CMK (cell line): Measurements from ENCODE around the gene TECPR2.

ENCODE experiments used
- DNase-seq: peaks from one replicate; pipeline ENCODE4 v3.0.0-alpha.2; 2010; ENCODE audit warnings: low read depth

TECPR2 gene

DNA sequence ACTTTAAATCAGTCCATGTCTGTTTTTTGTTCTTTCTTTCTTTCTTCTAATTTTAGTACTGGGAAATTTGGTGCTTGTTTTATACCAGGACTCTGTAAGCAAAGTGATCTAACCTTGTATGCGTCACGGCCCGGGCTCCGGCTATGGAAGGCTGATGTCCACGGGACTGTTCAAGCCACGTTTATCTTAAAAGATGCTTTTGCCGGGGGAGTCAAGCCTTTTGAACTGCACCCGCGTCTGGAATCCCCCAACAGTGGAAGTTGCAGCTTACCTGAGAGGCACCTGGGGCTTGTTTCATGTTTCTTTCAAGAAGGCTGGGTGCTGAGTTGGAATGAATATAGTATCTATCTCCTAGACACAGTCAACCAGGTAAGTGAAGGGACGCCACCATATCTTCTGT, 62.2 kb downstream of the TECPR2 start:
- no peak for DNase-seq

DNA sequence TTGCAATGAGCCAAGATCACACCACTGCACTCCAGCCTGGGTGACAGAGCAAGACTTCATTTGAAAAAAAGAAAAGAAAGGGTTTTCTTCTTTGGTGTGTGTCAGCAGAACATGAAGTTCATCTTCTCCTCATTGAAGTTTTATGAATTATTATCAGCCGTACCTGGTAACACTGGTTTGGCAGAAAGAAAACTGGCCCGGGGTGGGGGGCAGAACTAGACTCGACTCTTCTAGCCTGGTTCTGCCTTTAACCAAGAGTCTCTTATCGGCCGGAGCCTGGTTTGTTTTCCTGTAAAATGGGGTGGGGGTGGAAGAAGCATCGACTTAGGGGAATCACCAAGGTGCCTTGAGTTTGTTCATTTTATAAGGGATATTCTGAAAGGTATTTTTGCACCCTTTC, 64.1 kb downstream of the TECPR2 start:
- DNase-seq, result no peak

DNA sequence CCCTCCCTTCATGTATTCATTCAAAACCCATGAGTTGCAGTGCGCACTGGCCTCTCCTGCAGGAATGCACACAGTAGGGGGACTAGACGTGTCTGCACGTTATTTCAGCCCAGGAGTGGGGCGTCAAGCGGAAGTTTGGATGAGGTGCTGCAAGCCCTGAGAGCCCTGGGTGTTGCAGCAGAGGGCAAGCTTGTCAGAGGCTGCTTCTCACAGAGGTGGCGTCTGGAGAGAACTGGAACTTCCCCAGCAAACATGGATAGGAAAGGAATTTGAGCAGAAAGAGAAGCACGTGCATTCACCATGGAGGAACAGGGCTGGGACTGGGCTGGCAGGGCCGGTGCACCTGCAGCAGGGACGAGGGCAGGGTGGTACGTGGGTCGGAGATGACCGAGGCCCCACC, 64.9 kb downstream of the TECPR2 start:
- no peak for DNase-seq

DNA sequence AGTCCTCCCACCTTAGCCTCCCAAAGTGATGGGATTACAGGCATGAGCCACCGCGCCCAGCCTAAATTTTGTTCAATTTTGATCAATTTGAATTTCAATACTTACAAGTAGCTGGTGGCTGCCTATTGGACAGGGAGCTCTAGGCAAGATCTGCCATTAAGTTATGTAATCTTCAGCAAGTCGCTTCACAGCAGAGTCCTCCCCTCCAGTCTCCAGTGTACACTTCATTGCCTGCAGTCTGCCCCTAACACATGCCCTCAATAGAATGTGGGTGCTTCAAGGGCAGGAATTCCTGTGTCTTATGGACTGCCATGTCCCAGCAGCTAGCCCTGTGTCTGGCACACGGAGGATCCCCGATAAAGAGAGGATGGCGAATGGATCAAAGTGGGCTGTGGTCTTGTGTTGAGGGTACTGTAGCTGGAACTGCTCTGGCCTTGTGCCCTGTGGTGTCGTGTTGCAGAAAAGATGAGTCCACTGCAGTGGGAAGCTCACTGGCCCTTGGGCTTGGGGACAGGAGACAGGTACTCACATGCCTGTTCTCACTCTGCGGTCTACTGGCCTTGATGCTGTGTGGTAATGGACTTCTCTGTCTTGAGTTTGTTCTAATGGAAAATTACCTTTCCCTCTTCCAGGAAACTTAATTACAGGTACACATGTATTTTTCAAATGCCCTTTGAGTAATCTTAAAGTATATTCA, 67.6 kb downstream of the TECPR2 start:
- no peak for DNase-seq

GRCh38 chr14:102431751-102432150, 69.0 kb downstream of the TECPR2 start:
- DNase-seq, result no peak

GRCh38 chr14:102434647-102435175, 72.0 kb downstream of the TECPR2 start:
- DNase-seq, result no peak

DNA sequence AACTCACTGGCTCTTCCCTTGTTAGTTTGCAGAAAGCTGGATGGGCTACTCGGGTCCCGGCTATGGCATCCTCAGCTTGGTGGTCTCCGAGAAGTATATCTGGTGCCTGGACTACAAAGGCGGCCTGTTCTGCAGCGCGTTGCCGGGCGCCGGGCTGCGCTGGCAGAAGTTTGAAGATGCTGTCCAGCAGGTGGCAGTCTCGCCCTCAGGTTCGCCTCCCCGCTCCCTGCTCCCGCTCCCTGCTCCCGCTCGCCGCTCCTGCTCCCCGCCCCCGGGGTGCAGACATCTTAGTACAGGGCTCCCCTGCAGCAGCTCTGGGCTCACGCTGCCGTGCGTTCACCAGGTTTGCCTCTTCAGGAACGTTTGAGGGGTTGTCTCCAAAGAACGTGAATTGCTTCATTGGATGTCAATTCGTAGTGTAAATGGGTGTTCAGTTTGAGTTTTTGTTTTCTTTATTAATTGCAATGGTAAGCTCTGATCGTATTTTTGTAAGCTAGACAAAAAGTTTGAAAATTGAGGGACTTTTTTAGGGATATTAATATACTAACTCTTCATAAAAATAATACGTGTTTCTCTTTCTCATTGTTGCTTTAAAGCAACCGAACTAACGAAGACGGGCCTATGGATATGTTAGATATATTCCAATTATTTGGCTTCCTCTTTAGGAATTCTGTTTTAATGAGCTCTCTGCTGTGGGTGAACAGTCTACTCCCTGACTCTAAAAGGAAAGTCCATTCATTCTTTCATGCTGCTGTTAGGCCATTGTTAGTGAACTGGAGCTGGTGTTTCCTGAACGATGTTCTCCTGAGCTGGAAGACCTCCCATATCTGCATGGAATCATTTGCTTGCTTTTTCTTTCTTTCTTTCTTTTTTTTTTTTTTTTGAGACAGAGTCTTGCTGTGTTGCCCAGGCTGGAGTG, 75.5 kb downstream of the TECPR2 start:
- DNase-seq, result peak; percentile 69

- no peak for DNase-seq
These were observed 76.8 kb downstream of the TECPR2 start for GRCh38 chr14:102439556-102439955.

DNA sequence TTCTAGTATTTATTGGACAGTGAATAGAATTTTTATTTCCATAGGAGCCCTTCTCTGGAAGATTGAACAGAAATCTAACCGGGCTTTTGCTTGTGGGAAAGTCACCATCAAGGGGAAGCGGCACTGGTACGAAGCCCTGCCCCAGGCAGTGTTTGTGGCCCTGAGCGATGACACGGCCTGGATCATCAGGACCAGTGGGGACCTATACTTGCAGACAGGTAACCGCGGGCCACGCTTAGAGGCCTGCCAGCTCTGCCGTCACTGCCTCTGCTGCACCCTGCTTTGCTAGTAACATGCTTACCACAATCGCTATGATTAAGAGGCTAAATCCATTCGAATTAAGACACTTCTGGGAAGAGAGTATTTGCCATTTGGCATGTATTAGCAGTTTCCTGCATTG, 77.7 kb downstream of the TECPR2 start:
- no peak for DNase-seq

DNA sequence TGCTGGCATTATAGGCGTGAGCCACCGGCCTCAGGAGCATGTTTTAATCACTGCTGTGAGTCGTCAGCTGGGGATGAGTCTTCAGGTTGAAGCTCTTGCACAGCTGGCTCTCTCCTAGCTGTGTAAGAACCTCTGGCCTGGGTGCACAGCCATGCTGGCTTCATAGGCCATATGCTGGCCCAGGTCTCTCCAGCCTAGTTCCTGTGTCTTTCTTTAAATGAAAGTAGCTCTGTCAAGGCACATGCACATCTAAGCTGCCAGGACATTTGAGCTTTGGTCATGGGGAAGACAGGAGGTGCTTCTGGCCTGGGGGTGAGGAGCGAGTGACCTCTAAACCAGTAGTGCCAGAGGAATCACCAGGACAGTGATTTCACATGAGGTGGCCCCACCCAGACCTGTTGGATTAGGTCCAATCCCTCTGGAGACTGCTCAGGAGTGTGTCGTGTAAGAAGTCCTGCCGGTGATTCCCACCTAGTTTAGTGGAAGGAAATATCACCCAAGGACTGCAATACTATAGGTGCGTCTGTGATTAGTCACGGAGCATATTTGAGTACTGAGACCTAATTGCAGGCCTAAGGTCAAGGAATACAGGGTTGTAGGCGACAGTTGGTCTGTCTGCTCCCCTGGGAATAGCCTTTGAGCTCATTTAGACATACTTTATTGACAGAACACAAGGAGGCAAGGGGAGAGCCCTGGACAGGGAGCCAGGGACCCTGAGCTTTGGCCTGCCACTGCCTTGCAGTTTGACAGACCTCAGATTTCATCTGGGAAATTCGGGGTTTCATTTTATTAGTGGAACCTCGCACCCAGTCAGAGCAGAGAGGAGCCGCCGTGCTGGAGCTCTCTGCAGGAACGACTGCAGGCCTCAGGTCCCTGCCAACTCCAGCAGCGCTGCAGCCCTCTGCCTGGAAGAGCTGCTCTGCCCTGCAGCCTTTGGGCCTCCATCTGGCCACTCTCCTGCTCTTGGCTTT, 79.8 kb downstream of the TECPR2 start:
- DNase-seq, result no peak

DNA sequence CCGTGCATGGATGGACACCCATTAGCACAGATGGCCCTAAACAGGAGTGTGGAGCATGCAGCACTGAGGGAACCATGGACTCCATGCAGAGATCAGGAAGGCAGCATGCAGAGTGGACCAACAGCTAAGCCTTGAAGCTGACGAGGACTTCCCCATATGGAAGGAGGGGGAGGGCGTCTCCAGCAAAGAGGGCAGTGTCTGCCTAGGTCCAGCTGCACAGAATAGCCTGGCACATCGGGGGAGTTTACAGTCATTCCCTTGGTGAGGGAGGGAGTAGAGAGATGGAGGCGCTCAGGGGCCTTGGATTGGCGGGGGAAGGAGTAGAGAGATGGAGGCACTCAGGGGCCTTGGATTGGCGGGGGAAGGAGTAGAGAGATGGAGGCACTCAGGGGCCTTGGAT, 82.3 kb downstream of the TECPR2 start:
- DNase-seq, result no peak

GRCh38 chr14:102445641-102446040, 82.9 kb downstream of the TECPR2 start:
- DNase-seq, result no peak

DNA sequence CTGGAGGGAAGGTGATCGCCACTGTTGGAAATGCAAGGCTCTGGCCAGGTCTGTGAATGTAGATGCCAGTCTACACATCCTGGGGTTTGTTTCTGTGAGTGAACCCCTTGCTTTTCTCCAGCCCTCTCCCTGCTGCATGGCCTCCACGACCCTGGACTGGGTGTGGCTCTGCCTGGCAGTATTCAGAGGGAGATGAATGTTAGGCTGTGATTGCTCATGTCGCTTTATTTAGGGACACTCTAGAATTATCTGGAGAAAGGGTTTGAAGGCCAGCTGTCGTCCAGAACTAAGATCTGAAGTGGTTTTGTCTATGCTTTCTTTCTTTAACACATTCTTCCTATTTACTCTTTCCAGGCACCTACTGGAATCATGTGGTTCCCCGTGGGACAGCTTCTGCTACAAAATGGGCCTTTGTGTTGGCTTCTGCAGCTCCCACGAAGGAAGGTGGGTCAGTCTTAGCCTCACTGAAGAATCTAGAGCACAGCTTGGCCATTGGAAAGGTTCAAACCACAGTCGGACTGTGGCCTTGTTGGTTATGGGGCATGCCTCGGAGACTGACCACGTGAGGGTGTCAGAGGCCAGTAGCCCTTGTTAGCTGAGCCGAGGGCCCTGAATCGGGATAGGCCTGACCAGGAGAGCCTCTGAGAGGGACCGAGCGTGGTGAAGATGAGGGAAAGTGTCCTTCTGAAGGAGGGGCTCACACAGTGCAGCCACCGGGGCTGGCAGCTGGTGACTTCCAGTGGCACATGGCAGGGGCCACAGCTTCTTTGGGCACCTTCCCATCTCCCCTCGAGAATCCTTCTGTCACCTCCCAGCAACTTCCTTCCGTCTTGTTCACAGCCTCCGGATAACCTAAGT, 87.7 kb downstream of the TECPR2 start:
- no peak for DNase-seq

DNA sequence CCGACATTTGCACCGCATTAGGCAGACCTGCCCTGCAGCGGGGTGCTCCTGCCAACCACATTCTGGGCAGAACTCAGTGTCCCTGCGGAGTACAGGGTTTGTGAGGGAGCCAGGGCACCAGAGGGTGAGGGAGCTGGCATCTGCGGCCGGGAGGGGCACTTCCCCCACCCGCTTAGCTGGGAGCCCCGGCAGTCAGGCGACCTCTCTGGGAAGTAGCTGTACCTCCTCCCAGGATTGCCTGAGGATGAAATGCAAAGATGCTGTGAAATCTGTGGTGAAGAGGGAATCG, 88.3 kb downstream of the TECPR2 start:
- DNase-seq, result no peak

DNA sequence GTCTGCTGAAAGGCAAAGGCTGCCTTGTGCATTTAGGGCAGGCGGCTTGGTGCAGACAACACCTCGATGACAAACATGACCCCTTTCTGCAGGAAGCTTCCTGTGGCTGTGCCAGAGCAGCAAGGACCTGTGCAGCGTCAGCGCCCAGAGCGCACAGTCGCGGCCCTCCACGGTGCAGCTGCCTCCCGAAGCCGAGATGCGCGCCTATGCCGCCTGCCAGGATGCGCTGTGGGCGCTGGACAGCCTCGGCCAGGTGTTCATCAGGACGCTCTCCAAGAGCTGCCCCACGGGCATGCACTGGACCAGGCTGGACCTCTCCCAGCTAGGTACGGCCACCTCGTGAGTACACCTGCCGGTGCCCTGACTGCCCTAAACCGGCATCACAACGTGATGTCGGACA, 89.6 kb downstream of the TECPR2 start:
- no peak for DNase-seq

DNA sequence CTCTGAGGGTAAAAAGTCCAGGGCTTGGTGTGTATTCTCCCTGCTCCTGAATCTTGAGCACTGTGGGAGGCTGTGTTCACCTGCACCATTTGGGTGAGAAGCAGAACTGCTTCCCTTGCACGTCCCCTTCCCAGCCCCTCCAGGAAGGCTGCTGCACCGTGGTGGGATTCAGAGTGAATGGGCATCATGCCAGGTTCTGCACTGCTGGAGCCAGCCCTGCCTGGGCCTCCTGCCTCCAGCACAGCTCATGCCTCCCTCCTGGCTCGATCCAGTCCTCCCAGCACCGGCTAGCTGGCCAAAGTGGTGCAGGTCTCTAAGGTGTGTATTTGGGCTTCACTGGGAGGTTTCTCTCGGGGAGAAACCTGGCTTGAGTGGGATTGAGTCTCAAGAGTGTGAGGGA, 92.0 kb downstream of the TECPR2 start:
- no peak for DNase-seq

DNA sequence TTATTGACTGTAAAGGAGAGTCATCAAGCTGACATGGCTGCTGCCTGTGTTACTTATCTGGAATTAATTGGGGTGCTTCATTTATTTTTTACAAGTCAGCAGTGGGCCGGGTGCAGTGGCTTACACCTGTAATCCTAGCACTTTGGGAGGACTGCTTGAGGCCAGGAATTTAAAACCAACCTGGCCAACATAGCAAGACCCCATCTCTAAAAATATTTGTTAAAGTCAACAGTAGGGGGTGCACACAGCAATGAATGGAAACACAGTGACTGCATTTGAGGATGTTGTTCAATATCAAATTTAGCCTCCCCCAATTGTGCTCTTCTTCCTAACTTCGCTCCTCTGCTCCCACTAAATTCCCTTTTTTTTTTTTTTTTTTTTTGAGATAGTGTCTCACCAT, 94.8 kb downstream of the TECPR2 start:
- DNase-seq, result no peak

GRCh38 chr14:102461490-102462338, 99.0 kb downstream of the TECPR2 start:
- peak; percentile 78 for DNase-seq

DNA sequence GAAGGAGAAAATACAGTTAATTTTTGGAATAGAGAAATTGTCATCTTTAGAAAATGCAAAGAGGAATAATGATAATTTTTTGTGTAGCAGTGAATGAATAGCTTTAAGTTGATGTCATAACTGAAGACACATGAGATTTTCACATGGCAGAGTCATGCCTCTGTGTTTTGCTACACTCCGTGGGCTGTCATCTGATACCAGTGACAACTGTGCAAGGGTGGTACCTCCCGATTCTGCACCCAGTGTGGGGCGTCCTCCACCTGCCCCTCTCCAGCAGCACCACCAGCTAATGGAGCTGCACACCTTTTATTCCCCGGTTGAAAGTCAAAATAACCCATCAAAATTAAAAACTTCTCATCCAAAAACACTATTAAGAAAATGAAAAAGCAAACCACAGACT, 99.7 kb downstream of the TECPR2 start:
- DNase-seq, result no peak

- no peak for DNase-seq
These were observed 101.3 kb downstream of the TECPR2 start for GRCh38 chr14:102464006-102464405.
